CD4-positive, alpha-beta T cell (primary cell): ENCODE results near the gene CALML5. TPM values are rescaled to one million over a fixed set of nuclear protein-coding genes. Genes with fewer than 3 reads are reported as not detected.

Experiments
- ATAC-seq: fragments of 200-7000 bp; cut with Tn5 transposase; one replicate; pipeline ENCODE4 v1.10.0; 2022; ENCODE audit warnings: mild to moderate bottlenecking; ENCODE audit not compliant: poor library complexity
- CTCF ChIA-PET: fragments of 350-600 bp; sonication (Branson Sonifier 250); formaldehyde crosslinking; loops from one replicate; lab custom pipeline; 2021; ENCODE audit warnings: antibody characterized with exemption, inconsistent platforms; lab: Charles Lee
- POLR2A ChIA-PET: fragments of 350-600 bp; sonication (Branson Sonifier 250); formaldehyde crosslinking; loops from one replicate; lab custom pipeline; 2021; ENCODE audit warnings: antibody characterized with exemption, inconsistent platforms; lab: Charles Lee
- DNase-seq, 14 experiments: peaks; one replicate each; pipeline ENCODE4 v3.0.0-alpha.2; 2013 to 2020; ENCODE audit warnings: mixed read lengths in 2 of 14
- H3K27ac ChIP-seq, 2 donors: one replicate each; pipeline versions ENCODE4 v1.5.1 to v1.7.0; 2013; ENCODE audit warnings: low read length in 2 of 2, low read depth in 1 of 2, mild to moderate bottlenecking in 1 of 2
- H3K27me3 ChIP-seq, 2 experiments: 1 replicate in 1 of 2; 2 replicates in 1 of 2; pipeline versions ENCODE4 v1.6.1 to v1.7.0; 2013; ENCODE audit warnings: low read length in 2 of 2, control low read depth in 1 of 2, mild to moderate bottlenecking in 1 of 2, moderate library complexity in 1 of 2; ENCODE audit not compliant: insufficient read depth in 2 of 2, control insufficient read depth in 1 of 2
- H3K36me3 ChIP-seq: one replicate; pipeline ENCODE4 v1.6.1; 2013; ENCODE audit warnings: low read length, control low read depth; ENCODE audit not compliant: insufficient read depth
- H3K4me1 ChIP-seq: one replicate; pipeline ENCODE4 v1.6.1; 2013; ENCODE audit warnings: low read length, control low read depth; ENCODE audit not compliant: insufficient read depth
- H3K4me3 ChIP-seq: one replicate; pipeline ENCODE4 v1.5.1; 2013; ENCODE audit warnings: mild to moderate bottlenecking, low read length, moderate library complexity
- H3K9me3 ChIP-seq, 2 experiments: 1 replicate in 1 of 2; 2 replicates in 1 of 2; pipeline versions ENCODE4 v1.6.1 to v1.7.0; 2013; ENCODE audit warnings: low read length in 2 of 2, mild to moderate bottlenecking in 2 of 2, control low read depth in 1 of 2, moderate library complexity in 1 of 2; ENCODE audit not compliant: control insufficient read depth in 1 of 2, insufficient read depth in 1 of 2
- H3K27ac Mint-ChIP-seq: one replicate; pipeline ENCODE4 v1.8.0; 2020; ENCODE audit warnings: mixed read lengths
- H3K27me3 Mint-ChIP-seq: one replicate; pipeline ENCODE4 v1.8.0; 2021; ENCODE audit warnings: mixed read lengths
- H3K36me3 Mint-ChIP-seq: one replicate; pipeline ENCODE4 v1.8.0; 2021; ENCODE audit warnings: low read depth, mixed read lengths
- H3K4me1 Mint-ChIP-seq: one replicate; pipeline ENCODE4 v1.8.0; 2021; ENCODE audit warnings: low read depth, mixed read lengths
- H3K4me3 Mint-ChIP-seq: one replicate; pipeline ENCODE4 v1.8.0; 2020; ENCODE audit warnings: mild to moderate bottlenecking, mixed read lengths
- H3K9me3 Mint-ChIP-seq: one replicate; pipeline ENCODE4 v1.8.0; 2020; ENCODE audit warnings: mixed read lengths
- intact Hi-C, 2 experiments: fragments of 100-400 bp; cut with DNase I in 1 of 2; cut with micrococcal nuclease in 1 of 2; formaldehyde crosslinking; loops; one replicate each; pipeline versions ENCODE4 v1.15.1 to v1.9.0; 2023 to 2025; cut with DNase I, micrococcal nuclease
- total RNA-seq, 174 experiments: library from RNA in 2 of 174; stranded (reverse) in 2 of 174; gene quantifications; one replicate each; pipeline ENCODE4 v1.2.3 and lab custom pipeline; 2021 to 2026
- TF ChIP-seq, protein P1 (sequence below): fragments of 200-600 bp; IDR thresholded peaks from one replicate; pipeline ENCODE4 v1.8.0; 2022; ENCODE audit warnings: antibody characterized with exemption, mild to moderate bottlenecking

CALML5 gene
- total RNA-seq, 2 experiments from 2014 or later, result not detected

DNA sequence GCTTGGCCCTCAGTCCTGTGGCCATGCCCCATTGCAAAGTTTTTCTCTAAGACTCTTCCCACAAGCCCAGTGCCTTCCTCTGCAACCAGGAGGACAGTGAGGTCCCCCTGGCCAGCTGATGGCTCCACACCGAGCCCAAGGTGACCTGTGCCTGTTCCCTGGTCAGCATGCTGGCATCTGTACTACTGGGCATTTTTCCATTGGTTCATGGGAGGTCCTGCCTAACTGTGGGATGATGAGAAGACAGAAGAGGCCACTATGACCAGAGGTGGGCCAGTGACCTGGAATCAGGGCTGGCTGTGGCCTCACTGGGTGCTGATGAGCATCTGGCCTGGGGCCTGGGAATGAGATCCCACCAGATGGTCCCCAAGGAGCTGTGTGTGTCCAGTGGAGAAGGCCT is 45.6 kb upstream of the CALML5 start:
- peak in 1 of 14 experiments; percentile 8 for DNase-seq
- intact Hi-C loops, result no loop called here
- Histone ChIP-seq H3K36me3 (no peaks in the 10 kb centered on the region), H3K4me3 (no peak overlapping the region), H3K27me3 (no peaks in the 10 kb centered on the region), H3K4me1 (peaks cover 21% of the 10 kb centered on the region), H3K27ac (no peak overlapping the region), H3K9me3 (peaks cover 3 to 18% of the 10 kb centered on the region in 2 experiments)
- Mint-ChIP-seq H3K27ac (no peak overlapping the region), H3K9me3 (peaks cover 2% of the 10 kb centered on the region), H3K4me3 (no peak overlapping the region), H3K27me3 (no peaks in the 10 kb centered on the region), H3K36me3 (peaks cover 9% of the 10 kb centered on the region), H3K4me1 (no peaks in the 10 kb centered on the region)
- no peak for ATAC-seq
- POLR2A ChIA-PET, result interaction anchor here (1.2 kb wide), 1 partner anchor 98 kb away, joined by 3 read pairs; no protein-coding TSS in a partner anchor
- TF ChIP-seq, protein P1, sequence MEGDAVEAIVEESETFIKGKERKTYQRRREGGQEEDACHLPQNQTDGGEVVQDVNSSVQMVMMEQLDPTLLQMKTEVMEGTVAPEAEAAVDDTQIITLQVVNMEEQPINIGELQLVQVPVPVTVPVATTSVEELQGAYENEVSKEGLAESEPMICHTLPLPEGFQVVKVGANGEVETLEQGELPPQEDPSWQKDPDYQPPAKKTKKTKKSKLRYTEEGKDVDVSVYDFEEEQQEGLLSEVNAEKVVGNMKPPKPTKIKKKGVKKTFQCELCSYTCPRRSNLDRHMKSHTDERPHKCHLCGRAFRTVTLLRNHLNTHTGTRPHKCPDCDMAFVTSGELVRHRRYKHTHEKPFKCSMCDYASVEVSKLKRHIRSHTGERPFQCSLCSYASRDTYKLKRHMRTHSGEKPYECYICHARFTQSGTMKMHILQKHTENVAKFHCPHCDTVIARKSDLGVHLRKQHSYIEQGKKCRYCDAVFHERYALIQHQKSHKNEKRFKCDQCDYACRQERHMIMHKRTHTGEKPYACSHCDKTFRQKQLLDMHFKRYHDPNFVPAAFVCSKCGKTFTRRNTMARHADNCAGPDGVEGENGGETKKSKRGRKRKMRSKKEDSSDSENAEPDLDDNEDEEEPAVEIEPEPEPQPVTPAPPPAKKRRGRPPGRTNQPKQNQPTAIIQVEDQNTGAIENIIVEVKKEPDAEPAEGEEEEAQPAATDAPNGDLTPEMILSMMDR, result no peak
- CTCF ChIA-PET, result no interaction called here

DNA sequence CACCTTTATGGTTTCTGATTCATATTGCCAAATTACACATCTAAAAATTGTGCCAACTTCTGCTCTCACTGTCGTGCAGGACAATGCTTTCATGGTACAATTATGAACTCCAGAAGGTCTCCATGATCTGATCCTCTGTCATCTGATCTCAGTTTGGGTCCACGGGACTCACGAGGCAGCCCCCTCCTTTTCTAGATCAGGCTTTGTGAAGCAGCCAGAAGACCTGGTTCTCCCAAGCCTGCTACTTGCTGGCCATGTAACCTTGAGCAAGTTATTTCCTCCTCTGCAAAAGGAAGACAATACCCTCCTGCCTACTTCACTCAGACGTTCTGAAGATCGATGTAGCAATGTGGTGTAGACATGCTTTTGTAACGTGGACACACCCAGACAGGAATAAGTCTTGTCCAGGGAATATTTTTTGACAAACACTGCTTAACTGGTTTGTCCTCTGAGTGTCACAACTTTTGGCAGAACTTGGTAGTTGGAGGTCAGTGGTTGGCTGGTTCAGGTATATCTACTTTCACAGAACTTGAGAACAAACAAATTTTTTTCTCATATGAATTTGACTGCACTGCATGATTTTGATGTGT is 44.9 kb upstream of the CALML5 start:
- TF ChIP-seq, protein P1, result no peak
- ChIA-PET CTCF (no interaction called here), POLR2A (no interaction called here)
- Histone ChIP-seq H3K36me3 (no peaks in the 10 kb centered on the region), H3K9me3 (peaks cover 3 to 18% of the 10 kb centered on the region in 2 experiments), H3K4me3 (no peak overlapping the region), H3K27me3 (no peaks in the 10 kb centered on the region), H3K27ac (no peak overlapping the region), H3K4me1 (peaks cover 18% of the 10 kb centered on the region)
- Mint-ChIP-seq H3K4me1 (no peaks in the 10 kb centered on the region), H3K27me3 (no peaks in the 10 kb centered on the region), H3K27ac (no peak overlapping the region), H3K36me3 (peaks cover 9% of the 10 kb centered on the region), H3K4me3 (no peak overlapping the region), H3K9me3 (peaks cover 2% of the 10 kb centered on the region)
- intact Hi-C loops, result no loop called here
- ATAC-seq, result no peak
- peak in 1 of 14 experiments; percentile 8 for DNase-seq

- POLR2A ChIA-PET, result no interaction called here
- H3K4me3 Mint-ChIP-seq, result no peak overlapping the region
- intact Hi-C loops, result no loop called here
Observed at GRCh38 chr10:5543623-5544022, 44.3 kb upstream of the CALML5 start.

More at GRCh38 chr10:5543623-5544022, 44.3 kb upstream of the CALML5 start:
- Histone ChIP-seq H3K4me1 (peaks cover 11% of the 10 kb centered on the region), H3K27ac (no peak overlapping the region), H3K36me3 (no peaks in the 10 kb centered on the region), H3K9me3 (peaks cover 3 to 18% of the 10 kb centered on the region in 2 experiments), H3K27me3 (no peaks in the 10 kb centered on the region), H3K4me3 (no peak overlapping the region)
- Mint-ChIP-seq H3K27ac (no peak overlapping the region), H3K36me3 (peaks cover 9% of the 10 kb centered on the region), H3K9me3 (peaks cover 2% of the 10 kb centered on the region), H3K27me3 (no peaks in the 10 kb centered on the region), H3K4me1 (no peaks in the 10 kb centered on the region)
- ATAC-seq (no peak), DNase-seq (no peak)
- CTCF ChIA-PET, result interaction anchor here (1.4 kb wide), 1 partner anchor 13 kb away, joined by 3 read pairs; no protein-coding TSS in a partner anchor
- TF ChIP-seq, protein P1, result no peak
